Pancreas (tissue), 10 donors: Measurements from ENCODE around the gene GLIPR2. TPM values are rescaled to one million over a fixed set of nuclear protein-coding genes. Genes with fewer than 3 reads are reported as not detected.
"Not testable (repeated sequence)": the region's sequence is repeated elsewhere in the genome, so short reads cannot be mapped to it uniquely, and the experiment has no call there.

Source experiments
- ATAC-seq, 4 donors: fragments of 200-7000 bp; cut with Tn5 transposase; one replicate each; pipeline versions ENCODE4 v1.8.0 to v1.9.1; 2020; ENCODE audit warnings: mild to moderate bottlenecking in 4 of 4, moderate library complexity in 4 of 4
- DNase-seq, 6 donors: peaks; one replicate each; pipeline ENCODE4 v3.0.0-alpha.2; 2020
- FAIRE-seq: peaks from 2 replicates; lab custom pipeline; 2012; peaks lifted over from hg19 to GRCh38; lab: Jason Lieb, UNC
- H3K27ac ChIP-seq, 4 donors: fragments of 200-600 bp; sonication (generic); 1 replicate in 3 of 4; 2 replicates in 1 of 4; pipeline versions ENCODE4 v1.5.0 to v1.8.0; 2020
- H3K27me3 ChIP-seq, 4 donors: fragments of 200-600 bp; one replicate each; pipeline ENCODE4 v1.8.0; 2021
- H3K36me3 ChIP-seq, 3 donors: fragments of 200-600 bp; sonication (generic) in 1 of 3; one replicate each; pipeline versions ENCODE4 v1.5.0 to v1.8.0; 2020 to 2021
- H3K4me1 ChIP-seq, 3 donors: fragments of 200-600 bp; one replicate each; pipeline ENCODE4 v1.8.0; 2021
- H3K4me3 ChIP-seq, 4 donors: fragments of 200-600 bp; sonication (generic) in 2 of 4; one replicate each; pipeline versions ENCODE4 v1.5.0 to v1.8.0; 2020 to 2021
- H3K9me3 ChIP-seq, 4 donors: fragments of 200-600 bp; one replicate each; pipeline ENCODE4 v1.8.0; 2021
- CTCF ChIP-seq, 4 donors: fragments of 200-600 bp; sonication (generic) in 3 of 4; IDR thresholded peaks; one replicate each; pipeline versions ENCODE4 v1.5.0 to v1.8.0; 2021; ENCODE audit warnings: antibody characterized with exemption in 4 of 4
- WGBS, 2 donors: extraction: QIAGEN DNeasy Blood & Tissue Kit; methylation state at CpG; one replicate each; pipeline ENCODE4 v1.1.7; 2013; 5-methylcytosine and 5-hydroxymethylcytosine counted together
- intact Hi-C, 3 donors: fragments of 100-400 bp; cut with DNase I; formaldehyde crosslinking; loops; one replicate each; pipeline versions ENCODE4 v1.11.1 to v1.14.2; 2022
- polyA plus RNA-seq, 2 donors: library from polyadenylated mRNA; stranded (reverse); fragments of 200-250 nt; gene quantifications; one replicate each; pipeline ENCODE4 v1.2.3, GENCODE V29; 2013
- total RNA-seq, 6 donors: library from RNA; stranded (reverse); fragmentation: NEBNext Ultra II Directional in 4 of 6; extraction: Animal tissue kit (Norgen Biotek cat#: 25700) in 4 of 6; gene quantifications; one replicate each; pipeline versions ENCODE4 v1.2.1 to v1.2.4, GENCODE V29; 2021 to 2023
- donor health status: healthy with polysubstance abuse.
- donor health status: DM: no; HTN: no; CAD: no; lungs with moderate emphysema.
- donor health status: DM: no; HTN: no; CAD: no.
- donor health status: control.
- donor health status: control.
- donor health status: Bipolar disorder and iron deficiency.
- donor health status: DM: yes; HTN: yes; CAD: no.
- donor health status: DM: no; HTN: no; CAD: no.
- donor health status: DM: no; HTN: no; CAD: no.
- donor health status: DM: yes; HTN: yes; CAD: no.

Gene GLIPR2
- total and polyA plus RNA-seq, 8 donors, result 1.3 to 10.0 (median 4.5) TPM

- no peak overlapping the region for H3K27ac ChIP-seq
- no peaks in the 10 kb centered on the region for H3K36me3 ChIP-seq
- no peak for DNase-seq
- intact Hi-C loops, result no loop called here
- no peak overlapping the region for H3K4me3 ChIP-seq
- no peak for TF ChIP-seq CTCF (IDR thresholded peaks at IDR 0.05)
- no peaks in the 10 kb centered on the region for H3K27me3 ChIP-seq
- no peaks in the 10 kb centered on the region for H3K4me1 ChIP-seq
- peak in 2 of 4 donors; percentile 18 to 26 for ATAC-seq
- 75 to 83% methylated on average over 2 of the region's 2 CpGs for whole genome bisulfite sequencing, 2 donors
- FAIRE-seq, result no peak
- no peaks in the 10 kb centered on the region for H3K9me3 ChIP-seq
Observed at GRCh38 chr9:36158122-36158521, 21.6 kb downstream of the GLIPR2 start.

- no peak for DNase-seq
- 79 to 81% methylated on average over 7 of the region's 7 CpGs for WGBS, 2 donors
- Histone ChIP-seq H3K9me3 (no peaks in the 10 kb centered on the region), H3K36me3 (no peaks in the 10 kb centered on the region), H3K27ac (no peak overlapping the region), H3K4me1 (no peaks in the 10 kb centered on the region), H3K4me3 (no peak overlapping the region), H3K27me3 (no peaks in the 10 kb centered on the region)
- intact Hi-C loops, result no loop called here
- no peak for TF ChIP-seq CTCF (IDR thresholded peaks at IDR 0.05)
- no peak for ATAC-seq
- no peak for FAIRE-seq
Observed at GRCh38 chr9:36158917-36159316, 22.4 kb downstream of the GLIPR2 start.

GRCh38 chr9:36159509-36159908, 23.0 kb downstream of the GLIPR2 start:
- intact Hi-C loops, H3K4me3 ChIP-seq, H3K27ac ChIP-seq, H3K36me3 ChIP-seq, H3K9me3 ChIP-seq, FAIRE-seq, DNase-seq, H3K27me3 ChIP-seq, H3K4me1 ChIP-seq, ATAC-seq: not testable (repeated sequence)
- WGBS, 2 donors, result 71 to 87% methylated on average over 4 of the region's 4 CpGs

GRCh38 chr9:36160126-36160525, 23.6 kb downstream of the GLIPR2 start:
- H3K27ac ChIP-seq, DNase-seq, intact Hi-C loops, H3K4me1 ChIP-seq, H3K27me3 ChIP-seq, ATAC-seq, H3K9me3 ChIP-seq, H3K4me3 ChIP-seq, H3K36me3 ChIP-seq, FAIRE-seq: not testable (repeated sequence)
- 72 to 75% methylated on average over 11 of the region's 11 CpGs for WGBS, 2 donors

GRCh38 chr9:36161187-36161586, 24.7 kb downstream of the GLIPR2 start:
- no peak overlapping the region for H3K27ac ChIP-seq

More at GRCh38 chr9:36161187-36161586, 24.7 kb downstream of the GLIPR2 start:
- no peak for TF ChIP-seq CTCF (IDR thresholded peaks at IDR 0.05)
- WGBS, 2 donors, result 80 to 93% methylated on average over 2 of the region's 2 CpGs
- no peak for ATAC-seq
- no peak for FAIRE-seq
- DNase-seq, result no peak
- H3K4me1 ChIP-seq, result no peaks in the 10 kb centered on the region
- H3K4me3 ChIP-seq, result no peak overlapping the region
- no peaks in the 10 kb centered on the region for H3K9me3 ChIP-seq
- intact Hi-C loops, result no loop called here
- H3K36me3 ChIP-seq, result no peaks in the 10 kb centered on the region
- no peaks in the 10 kb centered on the region for H3K27me3 ChIP-seq
